Keratinocyte (primary cell): ENCODE measurements around the gene IPMK. TPM values are rescaled to one million over a fixed set of nuclear protein-coding genes. Genes with fewer than 3 reads are reported as not detected.

Source experiments
- DNase-seq: peaks from one replicate; pipeline ENCODE4 v3.0.0-alpha.2; 2011; ENCODE audit warnings: low read depth, missing footprints, low spot score
- FAIRE-seq: peaks from 2 replicates; lab custom pipeline; 2011; peaks lifted over from hg19 to GRCh38; lab: Jason Lieb, UNC
- H2AFZ ChIP-seq: 2 replicates; pipeline ENCODE4 v1.6.0; 2012; ENCODE audit warnings: low read length, control low read depth, inconsistent platforms; ENCODE audit not compliant: control insufficient read depth
- H3K27ac ChIP-seq: 2 replicates; pipeline ENCODE4 v1.5.1; 2011; ENCODE audit warnings: low read length; ENCODE audit not compliant: control insufficient read depth, insufficient read depth
- H3K27me3 ChIP-seq: 3 replicates; pipeline ENCODE4 v1.6.0; 2011; ENCODE audit warnings: low read length; ENCODE audit not compliant: control insufficient read depth, insufficient read depth; ENCODE audit errors: extremely low read depth
- H3K36me3 ChIP-seq, 2 experiments: 2 replicates in 1 of 2; 3 replicates in 1 of 2; pipeline ENCODE4 v1.5.1; 2011; ENCODE audit warnings: low read length in 2 of 2, mild to moderate bottlenecking in 1 of 2; ENCODE audit not compliant: control insufficient read depth in 2 of 2, insufficient read depth in 2 of 2; ENCODE audit errors: extremely low read depth in 1 of 2
- H3K4me1 ChIP-seq: 3 replicates; pipeline ENCODE4 v1.5.1; 2011; ENCODE audit warnings: low read length; ENCODE audit not compliant: control insufficient read depth, insufficient read depth; ENCODE audit errors: extremely low read depth
- H3K4me2 ChIP-seq: 3 replicates; pipeline ENCODE4 v1.6.0; 2011; ENCODE audit warnings: low read depth, low read length; ENCODE audit not compliant: control insufficient read depth, insufficient read depth; ENCODE audit errors: extremely low read depth
- H3K4me3 ChIP-seq, 3 experiments: fragments of 200-600 bp in 1 of 3; sonication (generic) in 1 of 3; 2 replicates in 2 of 3; 3 replicates in 1 of 3; pipeline ENCODE4 v1.5.1; 2011 to 2016; ENCODE audit warnings: low read length in 3 of 3, mild to moderate bottlenecking in 3 of 3, control low read depth in 2 of 3, inconsistent platforms in 1 of 3, low read depth in 1 of 3, mixed read lengths in 1 of 3, mixed run types in 1 of 3, moderate library complexity in 1 of 3; ENCODE audit not compliant: control insufficient read depth in 2 of 3, insufficient read depth in 2 of 3; ENCODE audit errors: extremely low read depth in 1 of 3
- H3K79me2 ChIP-seq: 2 replicates; pipeline ENCODE4 v1.6.0; 2012; ENCODE audit warnings: low read length; ENCODE audit not compliant: control insufficient read depth, insufficient read depth
- H3K9ac ChIP-seq: 3 replicates; pipeline ENCODE4 v1.6.0; 2011; ENCODE audit warnings: low read length; ENCODE audit not compliant: control insufficient read depth, insufficient read depth; ENCODE audit errors: extremely low read depth
- H3K9me1 ChIP-seq: 3 replicates; pipeline ENCODE4 v1.6.0; 2011; ENCODE audit warnings: low read length; ENCODE audit not compliant: control insufficient read depth, insufficient read depth; ENCODE audit errors: extremely low read depth
- H3K9me3 ChIP-seq: 2 replicates; pipeline ENCODE4 v1.5.1; 2012; ENCODE audit warnings: low read depth, low read length; ENCODE audit not compliant: control insufficient read depth
- H4K20me1 ChIP-seq: 3 replicates; pipeline ENCODE4 v1.6.0; 2011; ENCODE audit warnings: low read length; ENCODE audit not compliant: control insufficient read depth, insufficient read depth; ENCODE audit errors: extremely low read depth
- CTCF ChIP-seq, 3 experiments: IDR thresholded peaks in 1 of 3; conservative IDR thresholded peaks in 1 of 3; optimal IDR thresholded peaks in 1 of 3; 2 replicates in 2 of 3; 3 replicates in 1 of 3; pipeline versions ENCODE3 to v1.5.1; 2011; ENCODE audit warnings: low read length in 3 of 3, mild to moderate bottlenecking in 3 of 3, moderate library complexity in 2 of 3, control low read depth in 1 of 3, inconsistent platforms in 1 of 3; ENCODE audit not compliant: insufficient read depth in 2 of 3; ENCODE audit errors: extremely low read depth in 1 of 3
- EZH2 ChIP-seq: IDR thresholded peaks from one replicate; pipeline ENCODE4 v1.6.1; 2012; ENCODE audit warnings: inconsistent platforms, mild to moderate bottlenecking, low read length, moderate library complexity
- dilution Hi-C: fragments of 300-500 bp; cut with MboI; formaldehyde crosslinking; loops from one replicate; pipeline ENCODE4 v1.7.0; 2020; ENCODE audit warnings: low sequenced_read_pairs; ENCODE audit not compliant: extremely low pct_ligation_motif_present
- polyA plus RNA-seq, 5 experiments: library from polyadenylated mRNA; depleted of rRNA in 3 of 5; stranded (reverse) in 3 of 5; stranded (forward) in 1 of 5; unstranded in 1 of 5; fragments of >200 nt; gene quantifications; 1 replicate in 1 of 5; 2 replicates in 3 of 5; 3 replicates in 1 of 5; pipeline versions ENCODE4 v1.2.1 to v1.2.3, GENCODE V29; 2011 to 2012; ENCODE audit warnings: missing spikeins in 2 of 5, low read depth in 1 of 5, low replicate concordance in 1 of 5

Gene IPMK
- polyA plus RNA-seq, 1 donor (not counting 4 experiments of a cell fraction or from before 2014, with no cell fraction given): 4.5 TPM

- dilution Hi-C loops: no loop called here
- no peaks in the 10 kb centered on the region for H3K4me1 ChIP-seq
- H2AFZ ChIP-seq: no peak overlapping the region
- no peaks in the 10 kb centered on the region for H3K79me2 ChIP-seq
- no peaks in the 10 kb centered on the region for H3K36me3 ChIP-seq
- no peaks in the 10 kb centered on the region for H3K9me1 ChIP-seq
- no peaks in the 10 kb centered on the region for H3K27me3 ChIP-seq
- DNase-seq: no peak
- H3K4me3 ChIP-seq: no peak overlapping the region
- no peak for FAIRE-seq
- no peaks in the 10 kb centered on the region for H4K20me1 ChIP-seq
- H3K9me3 ChIP-seq: no peaks in the 10 kb centered on the region
- no peak overlapping the region for H3K4me2 ChIP-seq
- TF ChIP-seq EZH2 (no peak), CTCF (optimal IDR thresholded peaks at IDR 0.05 in 1 of 3, IDR thresholded peaks at IDR 0.05 in 1 of 3, conservative IDR thresholded peaks at IDR 0.05 in 1 of 3; ENCODE audit: extremely low read depth in 1 of 3, insufficient read depth in 2 of 3, low read length in 3 of 3) (no peak)
- no peak overlapping the region for H3K27ac ChIP-seq
- no peak overlapping the region for H3K9ac ChIP-seq
Measured at GRCh38 chr10:58212622-58213021, 55.1 kb downstream of the IPMK start.

- dilution Hi-C loops: no loop called here
- DNase-seq (no peak), FAIRE-seq (no peak)
- H3K4me1 ChIP-seq: no peaks in the 10 kb centered on the region
- H3K27me3 ChIP-seq: no peaks in the 10 kb centered on the region
- H3K4me3 ChIP-seq: no peak overlapping the region
- H3K9me3 ChIP-seq: no peaks in the 10 kb centered on the region
- no peaks in the 10 kb centered on the region for H3K79me2 ChIP-seq
- H3K36me3 ChIP-seq: no peaks in the 10 kb centered on the region
- H2AFZ ChIP-seq: no peak overlapping the region
- TF ChIP-seq EZH2: no peak
- TF ChIP-seq CTCF (optimal IDR thresholded peaks at IDR 0.05 in 1 of 3, IDR thresholded peaks at IDR 0.05 in 1 of 3, conservative IDR thresholded peaks at IDR 0.05 in 1 of 3; ENCODE audit: extremely low read depth in 1 of 3, insufficient read depth in 2 of 3, low read length in 3 of 3): no peak
- H3K4me2 ChIP-seq: no peak overlapping the region
- H4K20me1 ChIP-seq: no peaks in the 10 kb centered on the region
- no peaks in the 10 kb centered on the region for H3K9me1 ChIP-seq
- no peak overlapping the region for H3K27ac ChIP-seq
- H3K9ac ChIP-seq: no peak overlapping the region
Measured at GRCh38 chr10:58210160-58210559, 57.5 kb downstream of the IPMK start.
